Prostate gland (tissue), 2 donors: Measurements from ENCODE around the gene TSPAN32. TPM values are rescaled to one million over a fixed set of nuclear protein-coding genes. Genes with fewer than 3 reads are reported as not detected.

Source experiments
- DNase-seq: peaks from one replicate; pipeline ENCODE4 v3.0.0-alpha.2; 2019; ENCODE audit warnings: low spot score
- H3K27ac ChIP-seq, 2 donors: fragments of 200-600 bp; sonication (generic); 2 replicates each; pipeline ENCODE4 v1.5.1; 2017 to 2019
- H3K27me3 ChIP-seq: fragments of 200-600 bp; sonication (generic); replicated peaks from 2 replicates; pipeline ENCODE4 v1.5.1; 2019; ENCODE audit not compliant: insufficient read depth
- H3K36me3 ChIP-seq, 2 donors: fragments of 200-600 bp; sonication (generic); 1 replicate in 1 of 2; 2 replicates in 1 of 2; pipeline versions ENCODE4 v1.5.1 to v1.8.1; 2017 to 2019
- H3K4me1 ChIP-seq: fragments of 200-600 bp; sonication (generic); replicated peaks from 2 replicates; pipeline ENCODE4 v1.5.1; 2019
- H3K4me3 ChIP-seq, 2 donors: fragments of 200-600 bp; sonication (generic); 2 replicates each; pipeline ENCODE4 v1.5.1; 2017 to 2019
- H3K9me3 ChIP-seq: fragments of 200-600 bp; sonication (generic); 2 replicates; pipeline ENCODE4 v1.5.1; 2017
- CTCF ChIP-seq, 4 experiments: fragments of 200-600 bp in 2 of 4; fragments of 450-650 bp in 2 of 4; sonication (generic) in 2 of 4; IDR thresholded peaks; 1 replicate in 3 of 4; 2 replicates in 1 of 4; pipeline ENCODE4 v1.5.1; 2016 to 2019; ENCODE audit warnings: antibody characterized with exemption in 4 of 4, mild to moderate bottlenecking in 2 of 4, moderate library complexity in 2 of 4
- POLR2A ChIP-seq: fragments of 450-650 bp; IDR thresholded peaks from one replicate; pipeline ENCODE4 v1.6.1; 2016; ENCODE audit warnings: antibody characterized with exemption, mild to moderate bottlenecking
- POLR2AphosphoS5 ChIP-seq: sonication (generic); formaldehyde crosslinking; IDR thresholded peaks from one replicate; pipeline ENCODE4 v1.6.1; 2017; ENCODE audit warnings: antibody characterized with exemption
- WGBS: methylation state at CpG from one replicate; pipeline ENCODE4 v1.1.5; 2018; 5-methylcytosine and 5-hydroxymethylcytosine counted together
- intact Hi-C: fragments of 100-400 bp; cut with DNase I; formaldehyde crosslinking; loops from one replicate; pipeline ENCODE4 v1.14.2; 2022
- total RNA-seq, 2 donors: library from RNA; depleted of rRNA; stranded (reverse); fragments of >200 nt; gene quantifications; one replicate each; pipeline ENCODE4 v1.1.0, GENCODE V29; 2016

Gene TSPAN32
- total RNA-seq, 2 donors from 2014 or later = not detected

- no peaks in the 10 kb centered on the region for H3K9me3 ChIP-seq
- no peak for TF ChIP-seq POLR2AphosphoS5
- TF ChIP-seq POLR2A = no peak
- TF ChIP-seq CTCF (IDR thresholded peaks at IDR 0.05) = no peak
- DNase-seq = no peak
- H3K27me3 ChIP-seq = no peaks in the 10 kb centered on the region
- no peaks in the 10 kb centered on the region for H3K4me1 ChIP-seq
- no peak overlapping the region for H3K27ac ChIP-seq
- 88% methylated on average over 22 of the region's 22 CpGs for WGBS
- no peaks in the 10 kb centered on the region for H3K36me3 ChIP-seq
- H3K4me3 ChIP-seq = no peak overlapping the region
- intact Hi-C loops = no loop called here
Observed at GRCh38 chr11:2264366-2265053, 37.3 kb upstream of the TSPAN32 start.

- 66% methylated on average over 2 of the region's 2 CpGs for WGBS
- no peaks in the 10 kb centered on the region for H3K9me3 ChIP-seq
- H3K4me3 ChIP-seq = no peak overlapping the region
- DNase-seq = no peak
- intact Hi-C loops = no loop called here
- no peak overlapping the region for H3K27ac ChIP-seq
- peaks cover 3% of the 10 kb centered on the region for H3K4me1 ChIP-seq
- no peaks in the 10 kb centered on the region for H3K27me3 ChIP-seq
- H3K36me3 ChIP-seq = no peaks in the 10 kb centered on the region
- TF ChIP-seq POLR2A = no peak
Observed at GRCh38 chr11:2265396-2265795, 36.4 kb upstream of the TSPAN32 start.

GRCh38 chr11:2265854-2266585, 35.8 kb upstream of the TSPAN32 start:
- H3K27ac ChIP-seq = no peak overlapping the region
- peak; percentile 3 for DNase-seq
- no peaks in the 10 kb centered on the region for H3K27me3 ChIP-seq
- H3K9me3 ChIP-seq = no peaks in the 10 kb centered on the region
- TF ChIP-seq CTCF (IDR thresholded peaks at IDR 0.05) = no peak
- TF ChIP-seq POLR2AphosphoS5 = no peak
- no peak for TF ChIP-seq POLR2A
- H3K4me3 ChIP-seq = no peak overlapping the region
- intact Hi-C loops = no loop called here
- peaks cover 9% of the 10 kb centered on the region for H3K4me1 ChIP-seq
- 82% methylated on average over 24 of the region's 24 CpGs for WGBS
- no peaks in the 10 kb centered on the region for H3K36me3 ChIP-seq

GRCh38 chr11:2266586-2267305, 35.1 kb upstream of the TSPAN32 start:
- Histone ChIP-seq H3K4me3 (no peak overlapping the region), H3K27me3 (no peaks in the 10 kb centered on the region), H3K9me3 (no peaks in the 10 kb centered on the region), H3K36me3 (no peaks in the 10 kb centered on the region), H3K4me1 (peaks cover 11% of the 10 kb centered on the region), H3K27ac (no peak overlapping the region)
- no peak for TF ChIP-seq CTCF (IDR thresholded peaks at IDR 0.05)
- TF ChIP-seq POLR2AphosphoS5 = no peak
- TF ChIP-seq POLR2A = no peak
- no peak for DNase-seq
- intact Hi-C loops = no loop called here
- 95% methylated on average over 26 of the region's 26 CpGs for WGBS

- TF ChIP-seq POLR2A (no peak), POLR2AphosphoS5 (no peak), CTCF (IDR thresholded peaks at IDR 0.05) (no peak)
- WGBS = 91% methylated on average over 12 of the region's 12 CpGs
- Histone ChIP-seq H3K4me1 (peaks cover 11% of the 10 kb centered on the region), H3K9me3 (no peaks in the 10 kb centered on the region), H3K27ac (no peak overlapping the region), H3K36me3 (no peaks in the 10 kb centered on the region), H3K27me3 (no peaks in the 10 kb centered on the region), H3K4me3 (no peak overlapping the region)
- intact Hi-C loops = no loop called here
- DNase-seq = peak; percentile 3
Observed at GRCh38 chr11:2267306-2267850, 34.4 kb upstream of the TSPAN32 start.
